PFSK-1 (cell line): Measurements from ENCODE around the gene TSPAN4.

Source experiments
- FOXP2 ChIP-seq: optimal IDR thresholded peaks from 2 replicates; pipeline ENCODE3; 2011; ENCODE audit warnings: borderline replicate concordance, control low read depth, inconsistent platforms; ENCODE audit not compliant: insufficient read depth; ENCODE audit errors: extremely low read length, extremely low read depth
- POLR2AphosphoS5 ChIP-seq: IDR thresholded peaks from 2 replicates; pipeline ENCODE4 v1.6.1; 2012; ENCODE audit warnings: low read depth, mild to moderate bottlenecking, control low read depth, low read length, moderate library complexity
- TAF1 ChIP-seq: IDR thresholded peaks from 2 replicates; pipeline ENCODE4 v1.6.1; 2012; ENCODE audit warnings: low read length, control low read depth, borderline replicate concordance; ENCODE audit not compliant: insufficient read depth
- TF ChIP-seq, protein P1 (sequence below), 2 experiments: IDR thresholded peaks; 2 replicates each; pipeline versions ENCODE4 v1.6.1 to v1.8.0; 2011 to 2012; ENCODE audit warnings: low read depth in 2 of 2, low read length in 2 of 2, control low read depth in 1 of 2, inconsistent platforms in 1 of 2, mild to moderate bottlenecking in 1 of 2, moderate library complexity in 1 of 2; ENCODE audit not compliant: insufficient read depth in 1 of 2

- TF ChIP-seq, protein P1, sequence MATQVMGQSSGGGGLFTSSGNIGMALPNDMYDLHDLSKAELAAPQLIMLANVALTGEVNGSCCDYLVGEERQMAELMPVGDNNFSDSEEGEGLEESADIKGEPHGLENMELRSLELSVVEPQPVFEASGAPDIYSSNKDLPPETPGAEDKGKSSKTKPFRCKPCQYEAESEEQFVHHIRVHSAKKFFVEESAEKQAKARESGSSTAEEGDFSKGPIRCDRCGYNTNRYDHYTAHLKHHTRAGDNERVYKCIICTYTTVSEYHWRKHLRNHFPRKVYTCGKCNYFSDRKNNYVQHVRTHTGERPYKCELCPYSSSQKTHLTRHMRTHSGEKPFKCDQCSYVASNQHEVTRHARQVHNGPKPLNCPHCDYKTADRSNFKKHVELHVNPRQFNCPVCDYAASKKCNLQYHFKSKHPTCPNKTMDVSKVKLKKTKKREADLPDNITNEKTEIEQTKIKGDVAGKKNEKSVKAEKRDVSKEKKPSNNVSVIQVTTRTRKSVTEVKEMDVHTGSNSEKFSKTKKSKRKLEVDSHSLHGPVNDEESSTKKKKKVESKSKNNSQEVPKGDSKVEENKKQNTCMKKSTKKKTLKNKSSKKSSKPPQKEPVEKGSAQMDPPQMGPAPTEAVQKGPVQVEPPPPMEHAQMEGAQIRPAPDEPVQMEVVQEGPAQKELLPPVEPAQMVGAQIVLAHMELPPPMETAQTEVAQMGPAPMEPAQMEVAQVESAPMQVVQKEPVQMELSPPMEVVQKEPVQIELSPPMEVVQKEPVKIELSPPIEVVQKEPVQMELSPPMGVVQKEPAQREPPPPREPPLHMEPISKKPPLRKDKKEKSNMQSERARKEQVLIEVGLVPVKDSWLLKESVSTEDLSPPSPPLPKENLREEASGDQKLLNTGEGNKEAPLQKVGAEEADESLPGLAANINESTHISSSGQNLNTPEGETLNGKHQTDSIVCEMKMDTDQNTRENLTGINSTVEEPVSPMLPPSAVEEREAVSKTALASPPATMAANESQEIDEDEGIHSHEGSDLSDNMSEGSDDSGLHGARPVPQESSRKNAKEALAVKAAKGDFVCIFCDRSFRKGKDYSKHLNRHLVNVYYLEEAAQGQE (IDR thresholded peaks at IDR 0.05; ENCODE audit: insufficient read depth in 1 of 2, low read depth in 2 of 2, low read length in 2 of 2) = no peak
- TF ChIP-seq POLR2AphosphoS5 = no peak
- no peak for TF ChIP-seq TAF1
- TF ChIP-seq FOXP2 = no peak
These were observed 33.2 kb downstream of the TSPAN4 start for GRCh38 chr11:875769-876301.
